ENCODE data around the gene ADGRB3.
"Not testable (repeated sequence)": the region's sequence is repeated elsewhere in the genome, so short reads cannot be mapped to it uniquely, and the experiment has no call there.

ADGRB3 gene

GRCh38 chr6:68642977-68643376 is 7.9 kb downstream of the ADGRB3 start:
- in situ Hi-C loops (cut with MboI; ENCODE audit: low sequenced_read_pairs), result no loop called here

GRCh38 chr6:68649669-68650068 is 14.6 kb downstream of the ADGRB3 start:
- in situ Hi-C loops (cut with MboI; ENCODE audit: low sequenced_read_pairs), result no loop called here

GRCh38 chr6:68650142-68650541 is 15.1 kb downstream of the ADGRB3 start:
- in situ Hi-C loops (cut with MboI; ENCODE audit: low sequenced_read_pairs), result no loop called here

- in situ Hi-C loops (cut with MboI; ENCODE audit: low sequenced_read_pairs), result no loop called here
These were observed 16.2 kb downstream of the ADGRB3 start for GRCh38 chr6:68651011-68651985.

GRCh38 chr6:68652117-68652536 is 17.0 kb downstream of the ADGRB3 start:
- in situ Hi-C loops (cut with MboI; ENCODE audit: low sequenced_read_pairs), result no loop called here

GRCh38 chr6:68653074-68653705 is 18.1 kb downstream of the ADGRB3 start:
- in situ Hi-C loops (cut with MboI; ENCODE audit: low sequenced_read_pairs), result no loop called here

- in situ Hi-C loops (cut with MboI; ENCODE audit: low sequenced_read_pairs), result no loop called here
These were observed 18.6 kb downstream of the ADGRB3 start for GRCh38 chr6:68653706-68654089.

GRCh38 chr6:68654134-68654533 is 19.1 kb downstream of the ADGRB3 start:
- in situ Hi-C loops (cut with MboI; ENCODE audit: low sequenced_read_pairs), result no loop called here

- in situ Hi-C loops (cut with MboI; ENCODE audit: low sequenced_read_pairs), result no loop called here
These were observed 19.9 kb downstream of the ADGRB3 start for GRCh38 chr6:68655028-68655427.

GRCh38 chr6:68657374-68658139 is 22.5 kb downstream of the ADGRB3 start:
- in situ Hi-C loops (cut with MboI; ENCODE audit: low sequenced_read_pairs), result no loop called here

GRCh38 chr6:68658338-68658737 is 23.3 kb downstream of the ADGRB3 start:
- in situ Hi-C loops (cut with MboI; ENCODE audit: low sequenced_read_pairs), result no loop called here

- in situ Hi-C loops (cut with MboI; ENCODE audit: low sequenced_read_pairs), result no loop called here
These were observed 38.2 kb downstream of the ADGRB3 start for GRCh38 chr6:68673255-68673654.

GRCh38 chr6:68675548-68675947 is 40.5 kb downstream of the ADGRB3 start:
- in situ Hi-C loops (cut with MboI; ENCODE audit: low sequenced_read_pairs), result no loop called here

- in situ Hi-C loops (cut with MboI; ENCODE audit: low sequenced_read_pairs), result not testable (repeated sequence)
These were observed 41.0 kb downstream of the ADGRB3 start for GRCh38 chr6:68676094-68676493.

- in situ Hi-C loops (cut with MboI; ENCODE audit: low sequenced_read_pairs), result no loop called here
These were observed 42.0 kb downstream of the ADGRB3 start for GRCh38 chr6:68677058-68677457.

- in situ Hi-C loops (cut with MboI; ENCODE audit: low sequenced_read_pairs), result no loop called here
These were observed 44.3 kb downstream of the ADGRB3 start for GRCh38 chr6:68679399-68679798.

- in situ Hi-C loops (cut with MboI; ENCODE audit: low sequenced_read_pairs), result no loop called here
These were observed 45.2 kb downstream of the ADGRB3 start for GRCh38 chr6:68680264-68680663.

- in situ Hi-C loops (cut with MboI; ENCODE audit: low sequenced_read_pairs), result no loop called here
These were observed 54.8 kb downstream of the ADGRB3 start for GRCh38 chr6:68689910-68690309.

GRCh38 chr6:68691120-68691519 is 56.0 kb downstream of the ADGRB3 start:
- in situ Hi-C loops (cut with MboI; ENCODE audit: low sequenced_read_pairs), result no loop called here

GRCh38 chr6:68693271-68693670 is 58.2 kb downstream of the ADGRB3 start:
- in situ Hi-C loops (cut with MboI; ENCODE audit: low sequenced_read_pairs), result no loop called here

- in situ Hi-C loops (cut with MboI; ENCODE audit: low sequenced_read_pairs), result no loop called here
These were observed 60.3 kb downstream of the ADGRB3 start for GRCh38 chr6:68695403-68695802.
